Ammon's horn (tissue), 1 donor: ENCODE measurements around the gene LHX4.
A peak's percentile ranks its signal among the peaks of the same experiment; 100 is the strongest.
"Not testable (repeated sequence)": the region's sequence is repeated elsewhere in the genome, so short reads cannot be mapped to it uniquely, and the experiment has no call there.

ENCODE experiments used
- DNase-seq: peaks from one replicate; pipeline ENCODE4 v3.0.0-alpha.2; 2016; ENCODE audit warnings: low spot score

Gene LHX4

DNA sequence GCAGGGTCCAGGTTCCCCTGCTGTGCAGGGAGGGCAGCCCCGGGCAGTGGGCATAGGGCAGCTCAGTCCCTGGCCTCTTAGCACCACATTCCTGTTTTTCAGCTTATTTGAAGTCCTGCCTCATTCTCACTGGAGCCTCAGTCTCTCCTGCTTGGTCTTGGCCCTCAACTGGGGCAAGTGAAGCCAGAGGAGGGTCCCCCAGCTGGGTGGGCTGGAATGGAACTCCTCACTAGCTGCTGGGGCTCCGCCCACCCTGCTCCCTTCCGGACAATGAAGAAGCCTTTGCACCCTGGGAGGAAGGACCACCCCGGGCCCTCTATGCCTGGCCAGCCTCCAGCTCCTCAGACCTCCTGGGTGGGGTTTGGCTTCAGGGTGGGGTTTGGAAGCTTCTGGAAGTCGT, 32.8 kb upstream of the LHX4 start:
- no peak for DNase-seq

DNA sequence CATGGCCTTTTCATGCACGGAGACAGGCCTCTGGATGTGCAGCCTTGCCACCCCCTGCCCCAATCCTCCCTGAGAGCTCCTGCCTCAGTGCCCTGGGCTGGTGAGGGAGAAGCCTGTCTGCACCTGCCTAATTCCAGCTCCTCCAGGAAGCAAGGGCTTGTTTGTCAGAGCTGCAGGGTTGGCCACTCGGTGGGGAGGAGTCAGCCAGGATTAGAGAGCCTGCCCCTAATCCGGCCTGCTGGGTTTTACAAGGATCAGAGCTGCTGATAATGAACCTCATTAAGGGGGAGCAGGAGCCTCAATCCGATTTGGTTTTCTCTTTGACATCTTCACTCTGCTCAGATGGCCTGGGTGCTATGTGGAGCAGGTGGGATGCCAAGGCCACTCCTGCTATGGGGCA, 31.9 kb upstream of the LHX4 start:
- no peak for DNase-seq

DNA sequence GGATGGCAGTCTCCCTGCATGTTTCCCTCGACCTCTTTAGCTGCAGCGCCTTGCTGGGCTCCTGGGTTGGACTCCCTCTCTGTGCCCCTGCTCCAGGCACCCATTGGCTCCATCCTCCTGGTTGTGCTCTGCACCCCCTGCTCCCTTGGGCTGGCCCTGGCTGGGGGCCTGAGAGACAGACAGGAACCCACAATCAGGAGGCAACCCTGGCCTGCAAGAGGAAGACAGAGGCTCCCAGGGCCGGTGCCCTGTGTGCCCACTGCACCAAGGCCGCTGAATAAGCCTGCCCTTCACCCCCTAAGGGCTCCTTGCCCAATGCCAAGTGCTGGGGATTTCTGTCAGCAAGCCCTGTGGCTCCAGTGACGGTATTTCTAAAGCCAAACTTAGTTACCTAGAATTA, 31.5 kb upstream of the LHX4 start:
- DNase-seq: no peak

- no peak for DNase-seq
These were observed 31.0 kb upstream of the LHX4 start for GRCh38 chr1:180199018-180199417.

- no peak for DNase-seq
These were observed 28.4 kb upstream of the LHX4 start for GRCh38 chr1:180201451-180202200.

- DNase-seq: not testable (repeated sequence)
These were observed 27.5 kb upstream of the LHX4 start for GRCh38 chr1:180202588-180202987.

DNA sequence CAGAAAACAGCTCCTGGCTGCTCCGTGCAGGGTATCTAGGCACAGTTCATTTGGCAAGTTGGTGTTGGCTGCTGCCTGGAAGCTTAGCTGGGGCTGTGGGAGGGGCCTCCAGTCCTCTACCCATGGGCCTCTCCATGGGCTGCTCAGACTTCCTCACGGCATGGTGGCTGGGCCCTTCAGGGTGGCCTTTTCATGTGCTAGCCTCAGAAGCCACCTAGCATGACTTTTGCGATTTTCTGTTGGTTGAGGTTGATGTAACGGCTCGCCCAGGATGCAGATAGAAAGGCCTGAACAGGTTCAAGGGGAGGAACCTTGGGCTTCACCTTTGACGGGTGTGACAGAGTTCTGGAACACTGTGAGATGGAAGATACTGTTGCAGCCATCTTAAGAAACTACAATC, 25.8 kb upstream of the LHX4 start:
- no peak for DNase-seq

- DNase-seq: no peak
These were observed 23.5 kb upstream of the LHX4 start for GRCh38 chr1:180206581-180206980.

DNA sequence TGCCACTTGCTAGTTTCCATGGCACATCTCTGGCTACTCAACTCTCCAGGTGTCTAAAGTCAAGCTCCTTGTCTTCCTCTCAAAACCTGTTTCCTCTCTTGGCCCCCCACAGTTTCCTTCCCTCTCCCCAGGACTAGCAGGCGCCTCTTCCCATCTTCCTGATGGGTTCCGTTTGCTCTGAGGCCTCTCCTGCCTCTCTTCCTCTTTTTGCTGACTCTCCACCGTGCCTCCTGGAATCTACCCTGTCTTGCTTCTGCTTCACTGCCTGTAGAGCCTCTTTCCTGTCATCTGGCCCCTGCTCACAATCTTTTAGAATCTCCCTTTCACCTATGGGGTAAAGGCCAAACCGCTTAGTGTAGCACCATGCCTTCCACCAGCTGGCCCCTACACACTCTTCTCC, 21.8 kb upstream of the LHX4 start:
- no peak for DNase-seq

- DNase-seq: no peak
These were observed 19.9 kb upstream of the LHX4 start for GRCh38 chr1:180210008-180210620.

- DNase-seq: no peak
These were observed 18.8 kb upstream of the LHX4 start for GRCh38 chr1:180211156-180211859.

DNA sequence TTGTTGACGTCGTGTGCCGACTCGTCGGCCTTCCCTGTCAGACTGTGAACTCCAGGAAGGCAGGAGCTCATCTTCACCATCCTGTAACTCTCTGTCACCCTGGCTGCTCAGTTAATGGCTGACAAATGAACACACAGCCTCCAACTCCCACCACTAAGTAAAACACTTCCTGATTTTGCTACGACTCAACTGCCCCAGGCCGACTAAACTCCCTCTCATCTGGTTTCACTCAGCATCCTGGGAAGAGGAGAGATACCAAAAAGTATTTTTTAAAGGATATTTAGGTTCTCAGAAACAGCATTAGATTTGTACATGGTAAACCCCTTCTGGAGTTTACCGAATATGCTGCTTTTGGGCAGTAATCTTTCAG, 18.2 kb upstream of the LHX4 start:
- no peak for DNase-seq

DNA sequence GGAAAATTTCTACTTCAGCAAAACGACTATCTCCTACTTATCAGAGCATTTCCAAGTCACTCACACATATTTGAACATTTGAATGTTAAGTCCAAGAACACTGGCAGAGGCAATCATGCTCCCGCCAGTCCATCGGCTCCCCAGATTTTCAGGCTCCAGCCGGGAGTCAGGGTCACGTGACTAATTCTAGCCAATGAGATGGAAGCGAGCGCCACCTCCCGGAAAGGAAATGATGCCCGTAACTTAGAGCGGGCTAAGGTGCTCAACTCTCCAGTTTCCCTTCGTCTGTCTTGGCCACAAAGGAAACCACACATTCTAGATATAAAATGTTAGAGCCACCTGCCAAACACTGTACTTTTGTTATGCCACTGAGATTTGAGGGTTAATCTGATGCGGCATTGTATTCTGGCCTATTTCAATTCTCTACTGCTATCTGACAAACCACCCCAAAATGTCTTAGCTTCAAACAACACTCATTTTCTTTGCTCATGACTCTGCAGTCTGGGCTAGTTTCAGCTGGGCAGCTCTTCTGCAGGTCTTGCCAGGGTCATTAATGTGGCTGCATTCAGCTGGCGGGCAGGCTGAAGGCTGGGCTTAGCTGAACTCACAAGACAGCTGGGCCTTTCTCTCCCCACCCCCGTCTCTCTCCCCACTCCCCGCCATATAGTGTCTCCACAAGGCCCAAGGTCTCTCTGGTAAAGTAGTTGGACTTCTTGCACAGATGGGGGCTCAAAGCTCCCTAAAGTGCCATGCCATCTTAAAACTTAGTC, 16.5 kb upstream of the LHX4 start:
- peak; percentile 50 for DNase-seq

GRCh38 chr1:180215856-180216625, 14.0 kb upstream of the LHX4 start:
- no peak for DNase-seq

GRCh38 chr1:180217006-180217405, 13.1 kb upstream of the LHX4 start:
- no peak for DNase-seq

DNA sequence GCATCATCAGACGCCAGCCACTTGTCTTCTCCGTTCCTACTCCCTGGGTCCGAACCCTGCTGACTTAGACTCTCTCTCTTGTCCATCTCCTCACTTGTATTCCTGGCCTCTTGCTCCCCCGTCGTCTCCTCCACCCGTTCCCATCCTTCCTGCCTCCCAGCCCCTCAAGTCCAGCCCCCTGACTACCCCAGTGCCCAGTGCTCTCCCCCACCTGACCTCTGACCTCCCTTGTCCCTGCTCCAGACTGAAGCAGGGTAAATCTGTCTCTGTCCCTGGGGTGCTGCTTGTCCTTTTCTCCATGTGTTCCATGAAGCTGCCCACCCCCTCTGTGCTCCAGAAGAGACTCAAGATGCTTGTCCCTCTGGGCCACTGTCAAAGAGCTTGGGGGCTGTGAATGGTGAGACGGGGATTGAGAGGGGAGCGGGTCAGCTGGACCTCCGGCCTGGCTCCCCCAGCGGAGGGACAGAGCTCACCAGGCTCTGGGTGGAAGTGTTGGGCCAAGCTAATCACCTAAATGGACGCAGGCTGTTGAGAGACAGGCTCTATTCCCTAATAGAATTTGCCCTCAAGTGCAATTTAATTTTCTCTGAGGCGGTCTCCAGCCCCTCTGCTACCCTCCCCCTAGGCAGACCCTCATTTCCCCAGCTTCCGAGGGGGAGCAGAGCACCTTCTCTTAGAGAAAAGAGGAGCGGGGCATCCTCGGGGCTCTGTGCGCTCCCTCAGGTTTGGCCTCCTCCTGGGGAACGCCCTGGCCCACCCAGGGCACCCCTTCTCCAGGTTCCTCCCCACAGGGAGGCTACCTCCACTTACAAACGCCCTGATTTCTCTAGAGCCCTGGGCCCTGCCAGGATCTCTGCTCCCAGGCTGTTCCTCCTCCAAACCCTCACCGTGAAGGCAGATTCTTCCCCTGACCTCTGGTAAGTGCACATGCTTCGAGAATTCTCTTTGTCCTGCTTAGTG, 11.0 kb upstream of the LHX4 start:
- no peak for DNase-seq

DNA sequence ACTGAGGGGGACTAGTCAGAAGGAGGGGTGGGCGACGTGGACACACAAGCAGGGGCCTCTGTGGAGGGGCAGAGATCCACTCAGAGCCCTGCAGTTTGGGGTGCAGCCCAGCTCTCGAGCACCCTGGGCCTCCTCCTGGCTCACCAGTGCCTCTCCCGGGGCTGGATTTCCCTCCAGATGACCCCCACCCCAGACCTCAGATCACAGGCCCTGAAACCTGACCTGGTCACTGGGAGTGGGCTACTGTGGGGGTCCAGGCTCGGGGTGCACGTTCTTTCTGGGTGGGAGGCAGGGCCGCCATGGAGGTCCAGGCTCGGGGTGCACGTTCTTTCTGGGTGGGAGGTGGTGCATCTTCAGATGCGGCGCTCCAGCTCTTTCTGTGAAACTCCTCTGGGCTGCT, 10.3 kb upstream of the LHX4 start:
- no peak for DNase-seq

DNA sequence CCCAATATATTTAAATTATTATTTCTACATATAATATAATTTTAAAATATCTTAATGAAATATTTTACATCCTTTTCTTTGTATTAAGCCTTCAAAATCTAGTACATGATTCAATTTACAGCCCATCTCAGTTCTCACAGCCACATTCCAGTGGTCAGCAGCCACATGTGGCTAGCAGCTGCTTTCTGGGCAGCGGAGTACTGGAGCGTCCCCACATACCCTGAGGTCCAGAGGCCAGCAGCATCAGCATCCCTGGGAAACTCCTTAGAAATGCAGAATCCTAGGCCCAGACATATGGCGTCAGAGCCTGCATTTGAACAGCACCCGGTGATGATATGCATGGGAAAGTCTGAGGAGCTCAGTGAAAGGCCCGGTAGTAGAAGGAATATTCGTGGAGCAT, 8.6 kb upstream of the LHX4 start:
- DNase-seq: no peak

DNA sequence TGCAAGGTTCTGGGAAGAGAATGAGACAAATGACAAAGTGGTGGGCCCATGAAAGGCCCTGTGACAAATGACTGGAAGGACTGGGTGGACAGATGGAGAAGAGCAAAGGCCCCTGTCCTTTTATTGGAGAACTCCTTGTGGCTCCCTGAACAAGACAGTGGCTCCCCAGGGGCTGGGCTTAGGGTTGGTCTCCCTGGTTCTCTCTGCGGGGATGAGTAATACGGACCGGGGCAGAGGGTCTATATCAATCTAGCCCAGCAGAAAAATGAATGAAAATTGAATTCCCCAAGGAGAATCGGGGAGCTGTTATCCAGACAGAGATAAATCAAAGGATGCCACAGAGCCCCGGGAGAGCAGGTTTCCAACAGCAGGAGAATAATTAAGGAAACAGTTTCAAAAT, 5.2 kb upstream of the LHX4 start:
- DNase-seq: no peak

DNA sequence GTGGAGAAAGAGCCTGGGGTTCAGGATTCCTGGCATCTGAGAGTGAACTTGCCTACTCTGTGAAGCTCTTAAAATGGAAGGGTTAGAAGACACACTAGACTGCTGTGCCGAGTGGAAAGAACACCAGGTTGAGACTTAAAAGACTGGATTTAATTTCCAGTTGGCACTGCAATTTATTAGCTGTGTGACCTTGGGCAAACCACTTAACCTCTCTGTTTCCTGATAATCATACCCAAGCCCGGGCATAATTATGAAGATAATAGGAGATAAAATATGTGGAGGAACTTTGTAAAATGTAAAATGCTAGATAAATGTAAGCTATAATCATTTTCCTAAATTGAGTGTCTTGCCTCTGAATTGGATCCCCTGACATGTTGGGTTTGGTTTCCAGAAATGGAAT, 4.7 kb upstream of the LHX4 start:
- DNase-seq: no peak
